Astrocyte (in vitro differentiated cells and primary cell): Measurements from ENCODE around the gene ANKH. TPM values are rescaled to one million over a fixed set of nuclear protein-coding genes. Genes with fewer than 3 reads are reported as not detected.
"Not testable (repeated sequence)": the region's sequence is repeated elsewhere in the genome, so short reads cannot be mapped to it uniquely, and the experiment has no call there.

ENCODE experiments used
- DNase-seq: peaks from one replicate; pipeline ENCODE4 v3.0.0-alpha.2; 2010; ENCODE audit warnings: low read depth
- FAIRE-seq: peaks from 2 replicates; lab custom pipeline; 2011; peaks lifted over from hg19 to GRCh38; lab: Jason Lieb, UNC
- H2AFZ ChIP-seq: 2 replicates; pipeline ENCODE4 v1.6.0; 2012; ENCODE audit warnings: low read depth, low read length, inconsistent platforms
- H3K27ac ChIP-seq: 2 replicates; pipeline ENCODE4 v1.5.1; 2011; ENCODE audit warnings: low read depth, low read length, inconsistent platforms
- H3K27me3 ChIP-seq: 2 replicates; pipeline ENCODE4 v1.6.0; 2011; ENCODE audit warnings: low read length, inconsistent platforms; ENCODE audit not compliant: insufficient read depth
- H3K36me3 ChIP-seq: 2 replicates; pipeline ENCODE4 v1.5.1; 2011; ENCODE audit warnings: low read length, inconsistent platforms; ENCODE audit not compliant: insufficient read depth
- H3K4me1 ChIP-seq: 2 replicates; pipeline ENCODE4 v1.5.1; 2011; ENCODE audit warnings: low read length, inconsistent platforms; ENCODE audit not compliant: insufficient read depth
- H3K4me2 ChIP-seq: 2 replicates; pipeline ENCODE4 v1.6.0; 2012; ENCODE audit warnings: low read length, inconsistent platforms
- H3K4me3 ChIP-seq: 2 replicates; pipeline ENCODE4 v1.5.1; 2011; ENCODE audit warnings: low read depth, mild to moderate bottlenecking, low read length, inconsistent platforms; ENCODE audit not compliant: insufficient read depth
- H3K79me2 ChIP-seq: 2 replicates; pipeline ENCODE4 v1.6.0; 2012; ENCODE audit warnings: mild to moderate bottlenecking, low read length, inconsistent platforms; ENCODE audit not compliant: insufficient read depth
- H3K9ac ChIP-seq: 2 replicates; pipeline ENCODE4 v1.6.0; 2012; ENCODE audit warnings: mild to moderate bottlenecking, low read length, inconsistent platforms
- H3K9me3 ChIP-seq: 2 replicates; pipeline ENCODE4 v1.5.1; 2012; ENCODE audit warnings: low read depth, mild to moderate bottlenecking, low read length, inconsistent platforms; ENCODE audit not compliant: insufficient read depth
- H4K20me1 ChIP-seq: 2 replicates; pipeline ENCODE4 v1.6.0; 2012; ENCODE audit warnings: low read length, inconsistent platforms; ENCODE audit not compliant: insufficient read depth
- H3K27ac Mint-ChIP-seq: one replicate; pipeline ENCODE4 v1.8.0; 2021; ENCODE audit warnings: mild to moderate bottlenecking, mixed read lengths; ENCODE audit not compliant: unreplicated experiment
- H3K27me3 Mint-ChIP-seq: one replicate; pipeline ENCODE4 v1.8.0; 2021; ENCODE audit warnings: low read depth, mixed read lengths; ENCODE audit not compliant: unreplicated experiment
- H3K36me3 Mint-ChIP-seq: one replicate; pipeline ENCODE4 v1.8.0; 2021; ENCODE audit warnings: low read depth, mixed read lengths; ENCODE audit not compliant: unreplicated experiment
- H3K4me1 Mint-ChIP-seq: one replicate; pipeline ENCODE4 v1.8.0; 2021; ENCODE audit warnings: low read depth, mixed read lengths; ENCODE audit not compliant: unreplicated experiment
- H3K4me3 Mint-ChIP-seq: one replicate; pipeline ENCODE4 v1.8.0; 2021; ENCODE audit warnings: mild to moderate bottlenecking, moderate library complexity, mixed read lengths; ENCODE audit not compliant: unreplicated experiment
- H3K9me3 Mint-ChIP-seq: one replicate; pipeline ENCODE4 v1.8.0; 2021; ENCODE audit warnings: mild to moderate bottlenecking, mixed read lengths; ENCODE audit not compliant: unreplicated experiment
- CTCF ChIP-seq: IDR thresholded peaks from 2 replicates; pipeline ENCODE4 v1.5.1; 2011; ENCODE audit warnings: low read depth, mild to moderate bottlenecking, inconsistent platforms, low read length, moderate library complexity; ENCODE audit not compliant: insufficient read depth
- EZH2 ChIP-seq: IDR thresholded peaks from 2 replicates; pipeline ENCODE4 v1.6.1; 2012; ENCODE audit warnings: mild to moderate bottlenecking, low read length, inconsistent platforms; ENCODE audit not compliant: insufficient read depth
- total RNA-seq: library from RNA; stranded (reverse); gene quantifications from 2 replicates; pipeline ENCODE4 v1.2.1, GENCODE V29; 2021

ANKH gene
- total RNA-seq, 1 donor from 2014 or later: 15.8 TPM

GRCh38 chr5:14842117-14842516 lies 29.5 kb downstream of the ANKH start:
- Mint-ChIP-seq H3K36me3 (peaks cover 2% of the 10 kb centered on the region), H3K27me3 (peaks cover 5% of the 10 kb centered on the region), H3K9me3 (peaks cover 2% of the 10 kb centered on the region), H3K27ac (no peak overlapping the region), H3K4me1 (no peaks in the 10 kb centered on the region), H3K4me3 (no peak overlapping the region)
- peaks cover 4% of the 10 kb centered on the region for H4K20me1 ChIP-seq
- H3K4me2 ChIP-seq: no peak overlapping the region
- no peak for TF ChIP-seq CTCF
- no peak for TF ChIP-seq EZH2
- DNase-seq (no peak), FAIRE-seq (no peak)
- H2AFZ ChIP-seq: no peak overlapping the region
- no peak overlapping the region for H3K9ac ChIP-seq
- no peaks in the 10 kb centered on the region for H3K9me3 ChIP-seq
- H3K27me3 ChIP-seq: no peaks in the 10 kb centered on the region
- H3K36me3 ChIP-seq: no peaks in the 10 kb centered on the region
- no peaks in the 10 kb centered on the region for H3K79me2 ChIP-seq
- no peaks in the 10 kb centered on the region for H3K4me1 ChIP-seq
- H3K27ac ChIP-seq: no peak overlapping the region
- H3K4me3 ChIP-seq: no peak overlapping the region

GRCh38 chr5:14840624-14841023 lies 31.0 kb downstream of the ANKH start:
- Mint-ChIP-seq H3K36me3 (peaks cover 2% of the 10 kb centered on the region), H3K27me3 (peaks cover 3% of the 10 kb centered on the region), H3K27ac (no peak overlapping the region), H3K4me3 (no peak overlapping the region), H3K4me1 (no peaks in the 10 kb centered on the region), H3K9me3 (peaks cover 2% of the 10 kb centered on the region)
- DNase-seq (no peak), FAIRE-seq (no peak)
- H2AFZ ChIP-seq: no peak overlapping the region
- H3K27me3 ChIP-seq: no peaks in the 10 kb centered on the region
- H3K9ac ChIP-seq: no peak overlapping the region
- no peak for TF ChIP-seq EZH2
- TF ChIP-seq CTCF: no peak
- no peaks in the 10 kb centered on the region for H3K4me1 ChIP-seq
- no peaks in the 10 kb centered on the region for H3K36me3 ChIP-seq
- no peak overlapping the region for H3K27ac ChIP-seq
- H3K9me3 ChIP-seq: no peaks in the 10 kb centered on the region
- H3K4me3 ChIP-seq: no peak overlapping the region
- no peak overlapping the region for H3K4me2 ChIP-seq
- no peaks in the 10 kb centered on the region for H3K79me2 ChIP-seq
- H4K20me1 ChIP-seq: peaks cover 4% of the 10 kb centered on the region

GRCh38 chr5:14838396-14839319 lies 32.9 kb downstream of the ANKH start:
- H3K79me2 ChIP-seq: no peaks in the 10 kb centered on the region
- no peak overlapping the region for H2AFZ ChIP-seq
- Mint-ChIP-seq H3K4me3 (no peak overlapping the region), H3K27me3 (peaks cover 3% of the 10 kb centered on the region), H3K9me3 (peaks cover 2% of the 10 kb centered on the region), H3K4me1 (peaks cover 5% of the 10 kb centered on the region), H3K27ac (no peak overlapping the region), H3K36me3 (peaks cover 2% of the 10 kb centered on the region)
- H3K27ac ChIP-seq: no peak overlapping the region
- H3K4me1 ChIP-seq: no peaks in the 10 kb centered on the region
- no peak overlapping the region for H3K4me2 ChIP-seq
- DNase-seq (no peak), FAIRE-seq (no peak)
- TF ChIP-seq CTCF (no peak), EZH2 (no peak)
- H3K9ac ChIP-seq: no peak overlapping the region
- H3K27me3 ChIP-seq: no peaks in the 10 kb centered on the region
- no peaks in the 10 kb centered on the region for H3K9me3 ChIP-seq
- no peaks in the 10 kb centered on the region for H3K36me3 ChIP-seq
- H3K4me3 ChIP-seq: no peak overlapping the region
- peaks cover 8% of the 10 kb centered on the region for H4K20me1 ChIP-seq

DNA sequence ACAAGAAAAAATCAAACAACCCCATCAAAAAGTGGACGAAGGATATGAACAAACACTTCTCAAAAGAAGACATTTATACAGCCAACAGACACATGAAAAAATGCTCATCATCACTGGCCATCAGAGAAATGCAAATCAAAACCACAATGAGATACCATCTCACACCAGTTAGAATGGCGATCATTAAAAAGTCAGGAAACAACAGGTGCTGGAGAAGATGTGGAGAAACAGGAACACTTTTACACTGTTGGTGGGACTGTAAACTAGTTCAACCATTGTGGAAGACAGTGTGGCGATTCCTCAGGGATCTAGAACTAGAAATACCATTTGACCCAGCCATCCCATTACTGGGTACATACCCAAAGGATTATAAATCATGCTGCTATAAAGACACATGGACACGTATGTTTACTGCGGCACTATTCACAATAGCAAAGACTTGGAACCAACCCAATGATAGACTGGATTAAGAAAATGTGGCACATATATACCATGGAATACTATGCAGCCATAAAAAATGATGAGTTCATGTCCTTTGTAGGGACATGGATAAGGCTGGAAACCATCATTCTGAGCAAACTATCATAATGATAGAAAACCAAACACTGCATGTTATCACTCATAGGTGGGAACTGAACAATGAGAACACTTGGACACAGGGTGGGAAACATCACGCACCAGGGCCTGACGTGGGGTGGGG lies 34.0 kb downstream of the ANKH start:
- H3K36me3 Mint-ChIP-seq, H3K27ac Mint-ChIP-seq, H3K79me2 ChIP-seq, H3K9ac ChIP-seq, H3K27ac ChIP-seq, DNase-seq, H3K27me3 ChIP-seq, H3K4me2 ChIP-seq, H3K4me3 ChIP-seq, H3K4me1 Mint-ChIP-seq, H3K9me3 ChIP-seq, H3K27me3 Mint-ChIP-seq, H3K4me3 Mint-ChIP-seq, H3K36me3 ChIP-seq, H3K4me1 ChIP-seq, FAIRE-seq, H3K9me3 Mint-ChIP-seq, H2AFZ ChIP-seq: not testable (repeated sequence)
- peaks cover 17% of the 10 kb centered on the region for H4K20me1 ChIP-seq
